CD4-positive, alpha-beta T cell treated with Interleukin-17A for 4 hours (primary cell): Measurements from ENCODE around the gene SH3GL1.

ENCODE experiments used
- DNase-seq: peaks from one replicate; pipeline ENCODE4 v3.0.0-alpha.2; 2020; ENCODE audit warnings: mixed read lengths

Gene SH3GL1

GRCh38 chr19:4396949-4397783 is 3.2 kb downstream of the SH3GL1 start:
- DNase-seq, result no peak

GRCh38 chr19:4393947-4394590 is 6.3 kb downstream of the SH3GL1 start:
- no peak for DNase-seq

GRCh38 chr19:4391701-4392483 is 8.5 kb downstream of the SH3GL1 start:
- no peak for DNase-seq

GRCh38 chr19:4391306-4391693 is 9.0 kb downstream of the SH3GL1 start:
- DNase-seq, result no peak

GRCh38 chr19:4390567-4391305 is 9.6 kb downstream of the SH3GL1 start:
- no peak for DNase-seq

GRCh38 chr19:4390017-4390566 is 10.3 kb downstream of the SH3GL1 start:
- DNase-seq, result no peak

- DNase-seq, result no peak
Observed at GRCh38 chr19:4389511-4390016, 10.8 kb downstream of the SH3GL1 start.

- no peak for DNase-seq
Observed at GRCh38 chr19:4389064-4389375, 11.3 kb downstream of the SH3GL1 start.

GRCh38 chr19:4388337-4389063 is 11.8 kb downstream of the SH3GL1 start:
- no peak for DNase-seq

- DNase-seq, result no peak
Observed at GRCh38 chr19:4386041-4386782, 14.1 kb downstream of the SH3GL1 start.

GRCh38 chr19:4385291-4386040 is 14.9 kb downstream of the SH3GL1 start:
- no peak for DNase-seq

GRCh38 chr19:4380254-4380727 is 20.1 kb downstream of the SH3GL1 start:
- DNase-seq, result peak; percentile 81

- DNase-seq, result peak; percentile 41
Observed at GRCh38 chr19:4379383-4380253, 20.7 kb downstream of the SH3GL1 start.

- DNase-seq, result no peak
Observed at GRCh38 chr19:4378886-4379285, 21.5 kb downstream of the SH3GL1 start.

- no peak for DNase-seq
Observed at GRCh38 chr19:4376991-4377781, 23.2 kb downstream of the SH3GL1 start.

GRCh38 chr19:4376671-4376990 is 23.7 kb downstream of the SH3GL1 start:
- no peak for DNase-seq

GRCh38 chr19:4376028-4376670 is 24.2 kb downstream of the SH3GL1 start:
- no peak for DNase-seq
